GM03348 (cell line): ENCODE results near the gene FAM174C.

ENCODE experiments used
- DNase-seq: peaks from one replicate; pipeline ENCODE4 v3.0.0; 2012; ENCODE audit warnings: low spot score

FAM174C gene

DNA sequence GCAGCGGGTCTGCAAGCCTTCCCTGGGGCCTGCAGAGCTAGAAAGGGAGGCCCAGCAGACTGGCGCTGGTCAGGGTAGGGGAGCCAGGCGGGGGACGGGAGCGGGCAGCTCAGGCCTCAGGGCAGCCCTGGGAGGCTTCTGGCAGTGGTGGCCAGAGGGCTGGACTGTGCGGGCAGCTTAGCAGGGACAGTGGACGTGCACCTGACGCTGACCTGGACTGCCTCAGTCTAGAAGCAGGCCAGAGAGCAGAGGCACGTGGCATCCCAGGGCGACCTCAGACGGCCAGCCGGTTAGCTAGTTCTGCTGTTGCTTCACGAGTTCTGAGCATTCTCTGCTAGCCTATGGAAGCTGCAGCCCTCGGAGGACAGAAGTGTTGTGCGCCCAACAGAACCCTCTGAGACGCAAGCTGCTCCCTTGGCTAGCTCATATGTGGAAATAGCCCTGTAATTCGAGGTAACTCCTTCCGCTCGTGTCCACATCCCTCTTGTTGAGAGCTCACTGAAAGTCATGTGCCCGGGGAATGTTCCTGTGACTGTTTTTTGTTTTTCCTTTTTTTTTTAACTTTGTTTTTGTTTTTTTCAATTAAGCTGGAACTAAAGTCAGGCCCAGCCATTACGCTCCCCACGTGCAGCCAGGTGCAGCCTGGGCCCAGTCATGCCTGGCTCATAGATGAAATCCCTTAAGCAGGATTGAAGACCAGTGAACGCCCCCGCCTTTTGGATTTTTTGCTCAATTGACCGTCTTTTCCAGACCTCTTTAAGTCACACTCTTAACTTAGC is 1.9 kb upstream of the FAM174C start:
- DNase-seq: no peak

DNA sequence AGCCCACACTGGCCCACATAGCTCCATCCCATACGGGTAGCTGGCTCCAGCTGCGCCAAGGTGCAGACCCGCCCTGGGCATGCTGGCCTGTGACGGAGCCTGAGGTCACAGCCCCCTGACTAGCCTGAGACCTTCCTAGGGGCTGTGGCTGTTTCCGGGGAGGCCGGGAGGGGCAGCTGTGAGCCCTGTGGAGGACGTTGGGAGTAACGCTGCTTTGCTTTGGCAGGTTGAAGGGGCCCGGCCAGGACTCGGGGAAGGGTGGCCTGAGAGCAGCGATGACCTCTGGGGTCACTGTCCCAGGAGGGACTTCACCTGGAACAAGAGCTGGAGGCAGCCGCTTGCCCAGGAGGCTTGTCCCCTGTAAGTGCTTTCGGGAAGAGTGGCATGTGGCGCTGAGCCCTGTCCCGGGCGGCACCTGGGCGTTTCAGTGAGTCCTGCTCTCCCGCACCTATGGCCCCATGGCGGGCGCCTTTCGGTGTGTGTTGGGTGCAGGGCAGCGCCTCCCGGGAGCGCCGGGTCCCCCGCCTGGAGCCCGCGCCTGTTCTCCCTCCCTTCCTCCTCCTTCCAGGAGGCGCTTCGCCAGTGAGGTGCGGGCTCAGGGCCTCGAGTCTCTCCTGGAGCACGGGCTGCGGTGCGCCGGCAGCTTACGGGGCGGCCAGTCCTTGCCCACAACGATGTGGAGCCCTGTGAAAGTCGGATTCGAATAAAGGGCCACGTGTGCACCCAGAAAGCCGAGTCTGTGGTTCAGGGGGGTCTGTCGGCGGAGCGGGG is 1.1 kb upstream of the FAM174C start:
- DNase-seq: no peak

DNA sequence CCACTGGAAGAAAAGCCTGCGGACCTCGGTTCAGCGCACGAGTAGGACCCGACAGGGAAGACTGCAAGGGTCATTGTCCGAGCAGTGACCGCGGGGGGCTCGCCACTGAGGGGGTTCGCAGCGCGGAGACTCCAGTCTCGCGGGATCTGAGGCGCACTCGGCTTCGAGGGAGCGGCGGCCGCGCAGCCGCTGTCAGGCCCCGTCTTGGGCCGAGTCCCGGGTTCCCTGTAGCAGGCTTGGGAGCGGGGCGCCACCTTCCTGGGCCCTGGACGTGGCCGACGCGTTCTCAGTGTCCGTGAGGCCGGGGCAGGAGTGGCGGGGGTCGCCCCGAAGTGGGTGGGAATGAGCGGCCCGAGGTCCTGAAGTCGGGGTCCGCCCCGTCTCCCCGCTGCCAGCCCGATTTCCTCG is 474 bp upstream of the FAM174C start:
- no peak for DNase-seq

DNA sequence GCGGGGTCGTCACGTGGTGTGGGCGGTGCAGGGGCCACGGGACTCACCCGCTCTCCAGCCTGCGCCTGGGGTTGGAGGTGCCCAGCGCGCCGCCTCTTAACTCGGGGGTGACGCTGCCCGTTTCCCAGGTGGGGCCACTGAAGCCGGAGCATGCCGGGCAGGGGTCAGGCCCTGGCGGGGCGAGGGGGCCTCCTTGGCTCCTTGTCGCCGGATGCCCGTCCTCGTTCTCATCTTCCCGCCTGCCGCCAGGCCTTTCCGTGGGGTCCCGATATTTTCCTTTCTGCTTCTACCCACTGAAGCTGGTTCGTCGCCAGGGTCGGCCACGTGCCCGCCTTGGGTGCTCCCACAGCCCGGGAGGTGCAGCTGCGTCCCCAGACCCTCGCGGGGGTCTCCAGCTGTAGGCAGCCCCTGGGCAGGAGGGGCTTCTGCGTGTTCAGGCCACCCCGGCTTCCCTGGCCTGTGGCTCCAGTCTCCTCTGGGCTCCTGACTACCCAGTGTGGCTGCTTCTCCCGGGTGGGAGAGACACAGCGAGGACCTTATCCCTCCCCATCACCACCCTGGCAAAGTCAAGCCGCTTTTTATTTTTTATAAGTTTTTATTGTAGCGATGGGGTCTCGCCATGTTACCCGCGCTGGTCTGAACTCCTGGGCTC is 772 bp downstream of the FAM174C start:
- no peak for DNase-seq

DNA sequence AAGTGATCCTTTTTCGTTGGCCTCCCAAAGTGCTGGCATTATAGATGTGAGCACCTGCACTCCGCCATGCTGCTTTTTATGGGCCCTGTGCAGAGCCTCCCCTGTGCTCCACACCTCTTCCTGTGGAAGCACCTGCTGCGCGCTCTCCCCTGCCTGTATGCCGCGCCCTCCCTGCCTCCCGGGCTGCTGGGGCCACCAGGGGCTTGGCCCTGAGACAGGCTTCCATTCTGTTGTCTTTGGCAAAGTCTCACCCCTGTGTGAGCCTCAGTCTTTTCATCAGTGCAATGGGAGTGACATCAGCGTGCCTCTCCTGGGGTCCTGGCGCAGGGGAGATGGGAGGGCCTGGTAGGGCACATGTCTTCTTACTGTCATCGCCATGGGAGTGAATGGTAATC is 1.3 kb downstream of the FAM174C start:
- no peak for DNase-seq

DNA sequence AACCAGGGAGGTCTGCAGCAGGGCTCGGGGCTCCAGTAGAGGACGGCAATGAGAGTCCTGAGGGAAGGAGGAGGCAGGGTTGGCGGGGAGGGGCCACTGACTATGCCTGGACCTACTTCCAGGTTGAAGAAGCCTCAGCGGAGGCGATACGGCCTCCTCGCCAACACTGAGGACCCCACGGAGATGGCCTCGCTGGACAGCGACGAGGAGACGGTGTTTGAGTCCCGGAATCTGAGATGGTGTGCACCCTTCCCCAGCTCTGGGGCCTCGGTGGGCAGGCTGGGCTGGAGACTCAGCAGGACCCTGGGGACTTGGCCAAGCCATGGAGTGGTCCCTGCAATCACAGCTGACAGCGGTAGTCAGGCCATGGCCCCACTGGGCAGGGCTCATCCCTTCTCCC is 1.7 kb downstream of the FAM174C start:
- no peak for DNase-seq

DNA sequence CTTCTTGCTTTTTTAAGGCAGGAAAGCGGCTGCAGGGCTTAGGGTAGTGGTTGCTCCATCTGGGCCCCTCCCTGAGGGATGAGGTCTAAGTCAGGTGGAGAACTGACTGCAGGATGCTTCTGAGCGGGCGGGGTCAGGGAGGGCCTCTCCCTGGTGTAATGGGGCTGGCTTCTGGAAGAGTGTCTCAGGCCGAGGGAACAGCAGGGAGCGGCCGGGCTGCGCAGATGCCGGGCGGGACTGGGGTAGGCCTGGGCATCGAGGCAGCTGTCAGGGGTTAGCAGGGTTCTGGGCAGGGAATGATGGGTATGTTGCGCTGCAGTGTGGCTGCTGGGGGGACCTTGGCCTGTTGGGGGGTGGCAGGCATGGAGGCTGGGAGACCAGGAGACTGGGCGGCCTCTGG is 2.7 kb downstream of the FAM174C start:
- no peak for DNase-seq

DNA sequence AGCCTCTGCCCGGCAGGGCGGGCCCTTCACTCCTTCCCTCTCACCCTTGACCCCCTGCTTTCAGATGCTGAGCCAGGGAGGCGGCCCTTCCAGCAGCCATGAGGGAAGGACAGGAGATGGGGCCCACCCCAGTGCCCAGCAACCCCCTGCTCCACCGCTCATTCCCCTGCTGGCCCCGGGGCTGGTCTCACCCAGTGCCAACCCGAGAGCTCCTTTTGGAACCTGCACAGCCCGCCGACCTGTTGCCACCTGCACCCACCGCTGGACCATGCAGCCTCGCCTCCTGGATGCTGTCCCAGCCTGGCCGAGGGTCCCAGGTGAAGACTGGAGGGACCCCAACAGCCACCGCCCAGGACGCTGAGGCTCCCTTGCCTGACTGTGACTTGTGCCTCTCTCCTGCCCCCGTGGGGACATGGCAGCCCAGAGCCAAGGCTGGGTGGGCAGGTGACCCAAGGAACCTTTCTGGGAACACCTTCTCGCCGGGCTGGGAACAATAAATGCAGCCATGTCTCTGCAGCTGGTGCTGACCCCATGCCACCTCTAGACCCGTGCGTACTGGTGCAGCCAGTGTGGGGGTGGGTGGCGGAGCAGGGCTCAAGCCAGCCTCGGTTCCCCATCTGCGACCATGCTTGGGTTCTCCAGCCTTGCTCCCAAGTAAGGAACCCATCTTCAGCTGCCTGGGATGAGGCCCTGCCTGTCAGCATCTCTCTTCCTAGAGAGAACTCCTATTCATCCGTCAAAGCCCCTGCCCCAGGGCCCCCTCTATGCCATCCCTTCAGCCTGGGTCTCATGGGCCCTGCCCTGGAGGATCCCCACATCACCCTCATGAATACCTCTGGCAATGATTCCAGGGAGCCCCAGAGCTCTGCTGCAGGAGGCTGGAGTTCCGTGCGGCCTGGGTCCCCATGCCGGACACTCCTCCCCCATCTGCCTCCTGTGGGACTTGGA is 3.7 kb downstream of the FAM174C start:
- DNase-seq: no peak

DNA sequence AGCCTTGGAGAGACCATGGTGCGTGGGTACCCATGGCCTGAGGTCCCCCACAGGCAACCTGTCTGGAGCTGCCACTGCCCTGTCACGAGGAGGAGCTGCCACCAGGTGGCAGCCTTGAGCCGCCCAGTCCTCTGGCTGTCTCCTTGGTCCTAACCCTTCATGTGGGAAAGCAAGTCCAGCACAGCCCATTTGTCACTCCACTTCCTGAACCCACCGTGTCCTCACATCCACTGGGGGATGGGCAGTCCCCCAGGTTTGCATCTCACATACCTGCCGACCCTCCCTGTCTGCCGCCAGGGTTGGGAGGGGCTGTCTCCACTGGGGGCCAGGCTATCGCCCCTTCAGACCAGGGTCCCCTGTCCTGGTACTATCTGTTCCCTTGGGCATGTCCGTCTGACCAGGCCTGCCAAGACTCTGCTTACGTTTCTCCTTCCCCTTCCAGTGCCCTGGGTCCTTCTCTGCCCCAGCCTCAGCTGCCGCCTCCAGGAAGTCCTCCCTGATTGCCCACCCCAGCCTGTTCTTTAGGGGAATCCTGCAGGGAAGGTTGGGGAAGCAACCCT is 4.5 kb downstream of the FAM174C start:
- DNase-seq: peak; percentile 91

DNA sequence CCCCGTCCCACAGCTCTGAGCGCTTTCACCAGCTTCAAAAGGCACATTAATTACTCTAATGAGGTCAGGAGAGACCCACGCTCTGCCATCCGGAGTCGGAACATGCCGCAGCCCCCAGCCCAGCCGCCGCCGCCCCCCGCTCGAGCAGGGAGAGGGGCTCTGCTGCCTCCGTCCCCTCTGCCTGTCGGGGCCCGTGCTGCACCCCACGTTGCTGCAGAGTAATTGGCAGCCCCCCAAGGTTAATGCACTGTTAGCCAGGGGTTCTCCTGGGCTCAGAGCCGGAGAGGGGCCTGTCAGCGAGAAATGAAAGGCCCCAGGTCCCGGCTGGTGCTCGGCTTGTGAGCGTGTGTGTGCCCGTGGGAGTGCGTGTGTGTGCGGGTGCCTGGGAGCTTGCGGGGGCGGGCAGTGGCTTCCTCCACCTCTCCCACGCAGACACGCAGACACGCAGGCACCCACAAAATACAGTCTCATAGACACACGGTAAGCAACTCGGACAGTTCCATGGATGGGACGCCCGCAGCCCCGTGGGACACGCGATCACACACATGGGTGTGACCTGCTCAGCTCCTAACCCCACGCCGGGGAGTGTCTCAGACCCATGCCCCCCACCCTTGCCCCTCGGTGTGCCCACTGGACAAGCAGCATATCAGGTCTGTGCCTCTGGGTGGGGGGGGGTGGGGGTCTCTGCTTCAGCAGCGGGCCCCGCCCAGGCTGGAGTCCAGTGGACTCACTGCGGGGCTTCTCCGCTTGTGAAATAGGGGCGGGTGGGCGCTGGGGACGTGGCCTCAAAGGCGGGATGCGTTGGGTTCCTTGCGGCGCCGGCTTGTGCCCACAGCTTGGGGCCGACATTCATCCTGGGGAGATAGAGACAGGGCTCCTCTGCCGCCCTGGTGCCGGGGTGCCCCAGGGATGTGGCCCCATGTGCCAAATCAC is 5.6 kb downstream of the FAM174C start:
- DNase-seq: no peak

DNA sequence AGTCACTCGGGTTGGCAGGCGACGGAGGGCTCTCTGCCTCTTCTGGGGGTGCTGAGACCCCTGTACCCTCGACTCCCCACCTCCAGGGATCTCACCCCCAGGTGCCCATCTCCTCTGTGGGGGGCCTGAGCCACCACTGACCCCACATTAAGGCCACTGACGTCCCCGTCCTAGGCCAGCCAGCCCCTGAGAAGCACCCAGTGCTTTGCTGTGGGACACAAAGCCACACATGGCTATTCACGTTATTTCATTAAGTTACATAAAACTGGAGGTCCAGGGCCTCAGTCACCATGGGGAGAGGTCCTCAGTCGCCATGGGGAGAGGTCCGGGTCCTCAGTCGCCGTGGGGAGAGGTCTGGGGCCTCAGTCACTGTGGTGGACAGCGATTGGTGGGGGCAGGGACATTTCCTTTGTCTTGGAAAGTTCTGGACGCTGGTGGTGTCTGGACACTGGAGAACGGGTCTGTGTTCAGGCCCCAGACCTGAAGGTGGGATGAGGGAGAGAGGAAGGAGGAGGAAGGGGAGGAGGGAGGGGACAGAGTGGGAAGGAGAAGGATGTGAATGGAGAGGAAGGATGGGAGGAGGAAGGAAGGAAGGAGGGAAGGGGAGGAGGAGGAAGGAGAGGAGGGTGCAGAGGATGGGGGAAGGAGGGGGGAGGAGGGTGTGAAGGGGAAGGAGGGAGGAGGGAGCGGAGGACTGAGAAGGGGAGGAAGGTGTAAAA is 6.4 kb downstream of the FAM174C start:
- no peak for DNase-seq

DNA sequence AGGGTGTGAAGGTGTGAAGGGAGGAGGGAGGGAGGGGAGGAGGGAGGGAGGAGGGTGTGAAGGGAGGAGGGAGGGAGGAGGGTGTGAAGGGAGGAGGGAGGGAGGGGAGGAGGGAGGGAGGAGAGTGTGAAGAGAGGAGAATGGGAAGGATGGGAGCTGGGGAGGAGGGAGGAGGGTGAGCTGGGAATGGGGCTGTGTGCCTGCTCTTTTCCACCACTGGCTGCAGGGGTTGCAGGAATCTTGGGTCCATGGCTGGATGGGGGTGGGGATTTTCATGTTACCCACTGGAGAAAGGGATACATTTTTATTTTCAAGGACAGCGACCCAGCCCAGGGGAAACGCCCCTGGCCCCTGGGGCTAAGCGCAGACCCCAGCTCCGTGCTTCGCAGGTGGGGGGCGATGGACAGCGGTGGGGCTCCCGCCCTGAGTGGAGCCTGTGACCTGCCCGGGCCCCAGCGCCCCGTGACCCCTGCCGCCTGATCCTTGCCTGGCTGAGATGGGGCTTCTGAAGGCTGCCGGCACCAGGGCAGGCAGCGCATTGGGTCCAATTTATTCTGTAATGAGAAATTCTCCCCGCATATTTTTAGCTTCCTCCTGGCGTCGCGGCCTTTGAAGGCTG is 7.4 kb downstream of the FAM174C start:
- no peak for DNase-seq

DNA sequence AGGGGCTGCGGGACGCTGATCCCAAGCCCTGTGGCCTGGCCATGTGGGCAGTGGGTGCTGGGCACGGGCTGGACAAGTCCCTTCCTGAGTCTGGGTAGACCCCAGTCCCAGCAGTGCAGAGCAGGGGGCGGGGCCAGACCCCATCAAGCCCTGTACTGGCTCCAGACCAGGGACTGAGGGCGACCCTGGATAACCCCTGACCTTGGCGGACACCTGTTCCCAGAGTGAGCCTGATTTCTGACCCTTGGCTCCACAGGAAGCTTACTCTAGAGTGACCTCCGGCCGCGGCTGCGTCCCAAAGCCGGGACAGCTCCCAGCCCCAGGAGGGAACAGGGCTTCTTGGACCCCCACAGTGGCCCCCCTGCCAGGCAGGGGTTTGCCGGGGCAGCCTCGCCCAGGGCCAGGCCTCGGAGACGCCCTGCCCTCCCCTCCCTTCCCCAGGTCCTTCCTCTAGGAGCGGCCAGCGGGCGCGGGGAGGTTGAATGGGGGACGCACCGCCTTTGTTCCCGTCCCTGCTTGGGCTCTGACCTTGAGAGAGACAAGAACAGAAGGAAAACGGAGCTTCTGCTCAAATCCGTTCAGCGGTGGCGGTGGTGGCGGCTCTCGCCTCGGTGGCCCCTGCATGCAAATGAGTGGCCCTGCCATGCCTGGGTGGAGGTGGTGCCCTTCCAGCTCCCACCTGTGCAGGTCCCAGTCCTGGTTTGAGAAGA is 8.0 kb downstream of the FAM174C start:
- DNase-seq: no peak

DNA sequence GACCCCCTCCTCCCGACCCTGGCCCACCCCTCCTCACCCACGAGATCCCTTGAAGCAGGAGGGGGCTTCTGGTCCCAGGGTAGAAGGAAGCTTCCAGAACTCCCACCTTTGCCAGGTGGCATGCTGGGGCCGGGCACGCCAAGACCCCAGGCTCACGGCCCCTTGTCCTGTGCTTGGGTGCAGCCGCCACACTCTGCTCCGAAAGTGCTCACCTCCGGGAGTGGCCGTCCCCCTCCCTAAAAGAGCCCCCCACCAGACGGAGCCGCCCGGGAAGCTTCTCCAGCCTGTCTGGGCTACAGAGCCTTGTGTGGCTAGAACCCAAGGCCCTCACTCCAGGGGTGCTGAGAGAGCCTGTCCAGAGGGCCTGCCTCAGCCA is 8.6 kb downstream of the FAM174C start:
- DNase-seq: no peak

DNA sequence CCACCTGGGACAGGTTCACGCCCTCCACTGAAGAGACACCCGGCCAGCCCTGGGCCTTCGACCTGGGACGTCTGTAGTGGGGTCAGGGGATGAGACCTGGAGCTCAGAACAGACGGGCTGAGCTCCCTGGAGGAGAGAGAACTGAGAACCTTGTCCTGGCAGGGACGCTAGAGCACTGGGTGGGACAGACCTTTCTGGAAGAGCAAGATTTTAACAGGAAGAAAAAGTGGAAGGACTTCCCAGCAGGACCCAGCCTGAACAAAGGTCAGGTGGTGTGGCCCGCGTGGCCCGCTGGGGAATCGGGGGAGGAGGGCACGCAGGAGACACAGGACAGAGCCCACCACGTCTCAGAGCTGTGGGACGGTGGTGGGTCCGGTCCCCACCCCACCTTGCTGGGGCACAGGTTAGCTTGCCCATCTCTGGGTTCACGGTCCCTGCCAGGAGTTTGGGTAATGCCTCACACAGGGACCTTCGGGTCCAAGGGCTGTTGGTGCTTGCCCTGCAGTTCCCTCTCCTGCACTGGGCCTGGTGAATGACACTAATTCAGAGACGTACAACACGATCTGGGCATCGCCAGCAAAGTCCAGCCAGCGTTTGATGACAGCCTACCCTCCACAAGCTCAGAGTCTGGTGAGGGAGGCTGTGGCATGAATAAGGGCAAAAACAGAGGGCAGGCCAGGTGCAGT is 9.1 kb downstream of the FAM174C start:
- DNase-seq: no peak

DNA sequence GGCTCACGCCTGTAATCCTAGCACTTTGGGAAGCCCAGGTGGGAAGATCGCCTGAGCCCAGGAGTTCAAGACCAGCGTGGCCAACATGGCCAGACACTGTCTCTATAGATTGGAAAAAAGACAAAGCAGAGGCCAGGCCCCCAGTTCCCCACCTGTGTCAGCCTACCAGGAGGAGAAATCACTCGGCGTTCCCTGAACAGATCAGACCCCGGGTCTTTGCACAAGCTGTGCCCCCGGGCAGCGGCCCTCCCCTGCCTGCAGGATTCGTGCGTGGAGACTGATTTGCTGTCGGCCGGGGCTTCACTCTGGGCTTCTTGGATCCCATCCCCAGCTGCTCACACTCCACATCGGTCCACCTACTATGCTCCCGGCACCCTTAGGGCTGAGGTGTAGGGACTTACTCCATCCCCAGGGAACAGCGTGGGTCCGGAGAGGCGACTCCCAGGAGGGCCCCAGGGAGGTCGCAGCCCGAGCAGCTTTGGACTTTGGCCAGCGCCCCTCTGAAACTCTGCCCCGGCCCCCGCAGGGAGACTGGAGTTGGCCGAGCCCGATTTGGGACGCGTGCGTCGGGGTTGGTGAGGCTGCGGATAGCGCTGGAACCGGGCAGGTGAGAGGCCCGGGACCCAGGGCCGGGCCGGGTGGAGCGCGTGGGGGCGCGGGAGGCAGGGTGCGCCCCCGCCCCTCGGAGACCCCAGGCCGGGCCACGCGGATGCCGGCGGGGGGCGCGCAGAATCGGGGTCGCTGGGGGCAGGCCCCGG is 9.8 kb downstream of the FAM174C start:
- DNase-seq: no peak

DNA sequence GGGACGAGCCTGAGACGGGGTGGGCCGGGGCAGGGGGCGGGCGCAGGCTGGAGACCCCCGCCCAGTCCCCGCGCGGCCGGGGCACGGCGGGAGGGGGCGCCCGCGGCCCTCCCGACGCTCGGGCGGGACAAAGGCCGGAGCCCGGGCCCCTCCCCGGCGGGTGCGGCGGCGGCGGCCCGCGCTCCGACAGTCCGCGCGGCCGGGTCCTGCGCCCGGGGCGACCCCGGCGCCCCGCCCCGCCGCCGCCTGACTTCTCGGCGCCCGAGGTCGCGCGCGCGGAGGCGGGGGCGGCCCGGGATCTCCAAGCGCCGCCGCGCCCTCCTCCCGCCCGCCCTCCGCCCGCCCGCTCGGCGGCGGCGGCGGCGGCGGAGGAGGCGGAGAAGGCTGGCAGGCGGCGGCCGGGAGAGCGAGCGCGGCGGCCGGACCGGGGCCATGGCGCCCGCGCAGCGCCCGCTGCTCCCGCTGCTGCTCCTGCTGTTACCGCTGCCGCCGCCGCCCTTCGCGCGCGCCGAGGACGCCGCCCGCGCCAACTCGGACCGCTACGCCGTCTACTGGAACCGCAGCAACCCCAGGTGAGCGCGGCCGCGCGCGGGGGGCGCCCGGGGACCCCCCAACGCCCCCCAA is 10.5 kb downstream of the FAM174C start, which contains the start of gene EFNA2:
TSS of gene EFNA2 (plus strand) at position 137 of the 624 bp plus-strand sequence. CDS start at position 433, 296 bp downstream.
- peak; percentile 47 for DNase-seq
